Measurements from ENCODE around the gene RNF157.

- TF ChIP-seq, protein P1, sequence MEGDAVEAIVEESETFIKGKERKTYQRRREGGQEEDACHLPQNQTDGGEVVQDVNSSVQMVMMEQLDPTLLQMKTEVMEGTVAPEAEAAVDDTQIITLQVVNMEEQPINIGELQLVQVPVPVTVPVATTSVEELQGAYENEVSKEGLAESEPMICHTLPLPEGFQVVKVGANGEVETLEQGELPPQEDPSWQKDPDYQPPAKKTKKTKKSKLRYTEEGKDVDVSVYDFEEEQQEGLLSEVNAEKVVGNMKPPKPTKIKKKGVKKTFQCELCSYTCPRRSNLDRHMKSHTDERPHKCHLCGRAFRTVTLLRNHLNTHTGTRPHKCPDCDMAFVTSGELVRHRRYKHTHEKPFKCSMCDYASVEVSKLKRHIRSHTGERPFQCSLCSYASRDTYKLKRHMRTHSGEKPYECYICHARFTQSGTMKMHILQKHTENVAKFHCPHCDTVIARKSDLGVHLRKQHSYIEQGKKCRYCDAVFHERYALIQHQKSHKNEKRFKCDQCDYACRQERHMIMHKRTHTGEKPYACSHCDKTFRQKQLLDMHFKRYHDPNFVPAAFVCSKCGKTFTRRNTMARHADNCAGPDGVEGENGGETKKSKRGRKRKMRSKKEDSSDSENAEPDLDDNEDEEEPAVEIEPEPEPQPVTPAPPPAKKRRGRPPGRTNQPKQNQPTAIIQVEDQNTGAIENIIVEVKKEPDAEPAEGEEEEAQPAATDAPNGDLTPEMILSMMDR (IDR thresholded peaks at IDR 0.05 in 4 of 5, conservative IDR thresholded peaks at IDR 0.05 in 1 of 5) = no peak
- TF ChIP-seq POLR2A (IDR thresholded peaks at IDR 0.05) = no peak
These were observed 137.4 kb downstream of the RNF157 start for GRCh38 chr17:76102944-76103273.

All from gastrocnemius medialis (tissue), 4 donors.